Measurements from ENCODE around the gene PFN3.
A peak's percentile ranks its signal among the peaks of the same experiment; 100 is the strongest.
"Not testable (repeated sequence)": the region's sequence is repeated elsewhere in the genome, so short reads cannot be mapped to it uniquely, and the experiment has no call there.

PFN3 gene

DNA sequence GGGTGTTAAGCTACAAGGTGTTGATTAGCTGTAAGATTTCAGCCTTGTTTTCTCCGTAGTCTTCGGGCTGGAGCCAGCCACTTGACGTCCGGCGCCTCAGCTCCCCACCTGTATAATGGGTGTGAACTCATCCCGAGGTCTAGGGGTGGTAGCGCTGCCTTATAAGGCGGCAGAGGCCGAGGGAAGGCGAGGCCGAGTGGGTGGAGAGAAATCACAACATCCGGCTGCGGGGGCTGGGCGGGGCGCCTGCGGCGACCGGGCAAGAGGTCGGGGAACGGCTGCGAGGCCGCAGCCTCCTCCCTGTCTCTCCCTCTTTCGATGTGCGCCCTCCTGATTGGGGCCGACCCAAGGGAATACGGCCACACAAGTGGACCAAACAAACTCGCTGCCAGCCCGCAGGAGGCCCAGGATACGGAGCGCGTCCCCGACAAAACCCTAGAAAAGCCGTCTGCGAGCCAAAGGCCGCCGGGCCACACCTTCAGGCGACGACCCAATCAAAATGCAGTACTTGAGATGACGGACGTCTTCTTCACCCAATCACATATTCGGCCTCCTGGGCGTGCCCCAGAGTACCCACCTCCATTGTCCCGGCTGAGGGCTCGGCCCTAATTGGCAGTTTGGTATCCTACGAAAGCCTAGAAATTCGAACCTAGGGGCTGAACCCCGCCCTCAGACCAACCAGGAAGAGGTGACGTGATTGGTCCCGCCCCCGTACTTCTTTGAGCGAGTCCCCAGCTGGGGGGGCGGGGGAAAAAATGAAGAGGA, 25.5 kb upstream of the PFN3 start:
- peak; percentile 100 for DNase-seq (ENCODE audit: low read depth, low spot score)

DNA sequence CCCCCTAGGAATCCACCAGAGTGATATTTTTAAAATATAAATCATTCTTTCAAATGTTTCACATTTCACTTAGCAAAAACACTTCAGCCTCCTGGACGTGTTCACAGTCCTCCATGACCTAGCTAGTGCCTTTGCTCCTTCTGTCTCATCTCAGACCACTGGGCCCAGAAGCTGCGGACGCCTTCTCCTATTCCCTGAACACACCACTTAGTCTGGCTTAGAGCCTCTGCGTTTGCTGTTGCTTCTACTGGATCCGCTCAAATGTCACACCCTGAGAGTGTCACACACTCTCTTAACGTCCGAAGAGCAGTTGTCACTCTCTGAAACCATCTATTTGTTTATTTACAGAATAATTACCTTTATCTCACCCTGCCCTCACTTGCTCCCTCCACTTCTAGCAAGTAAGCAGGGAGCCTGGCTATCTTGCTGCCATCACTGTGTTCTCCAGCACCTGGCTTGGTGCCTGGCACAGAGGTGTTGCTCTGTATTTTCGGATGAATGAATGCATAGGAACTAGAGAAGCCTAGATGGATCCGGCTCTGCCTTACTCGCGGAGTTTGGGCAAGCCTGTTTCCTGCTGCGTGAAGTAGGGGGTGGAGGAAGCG, 24.8 kb upstream of the PFN3 start:
- DNase-seq (ENCODE audit: low read depth, low spot score) = no peak

DNA sequence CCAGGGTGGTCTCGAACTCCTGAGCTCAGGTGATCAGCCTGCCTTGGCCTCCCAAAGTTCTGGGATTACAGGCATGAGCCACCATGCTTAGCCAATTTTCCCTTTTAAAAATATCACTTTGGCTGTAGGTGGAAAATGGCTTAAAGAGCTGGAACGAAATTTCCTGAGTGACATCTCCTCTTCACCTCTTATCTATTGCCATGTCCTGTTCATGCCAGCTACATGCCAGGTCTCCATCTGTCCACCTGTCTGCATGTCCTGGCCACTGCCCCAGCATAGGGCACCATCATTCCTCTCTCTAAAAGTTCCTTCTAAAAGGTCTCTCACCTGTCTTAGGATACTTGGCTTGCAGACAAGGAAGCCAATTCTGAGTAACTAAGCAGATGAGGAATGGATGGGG, 23.2 kb upstream of the PFN3 start:
- no peak for DNase-seq (ENCODE audit: low read depth, low spot score)

DNA sequence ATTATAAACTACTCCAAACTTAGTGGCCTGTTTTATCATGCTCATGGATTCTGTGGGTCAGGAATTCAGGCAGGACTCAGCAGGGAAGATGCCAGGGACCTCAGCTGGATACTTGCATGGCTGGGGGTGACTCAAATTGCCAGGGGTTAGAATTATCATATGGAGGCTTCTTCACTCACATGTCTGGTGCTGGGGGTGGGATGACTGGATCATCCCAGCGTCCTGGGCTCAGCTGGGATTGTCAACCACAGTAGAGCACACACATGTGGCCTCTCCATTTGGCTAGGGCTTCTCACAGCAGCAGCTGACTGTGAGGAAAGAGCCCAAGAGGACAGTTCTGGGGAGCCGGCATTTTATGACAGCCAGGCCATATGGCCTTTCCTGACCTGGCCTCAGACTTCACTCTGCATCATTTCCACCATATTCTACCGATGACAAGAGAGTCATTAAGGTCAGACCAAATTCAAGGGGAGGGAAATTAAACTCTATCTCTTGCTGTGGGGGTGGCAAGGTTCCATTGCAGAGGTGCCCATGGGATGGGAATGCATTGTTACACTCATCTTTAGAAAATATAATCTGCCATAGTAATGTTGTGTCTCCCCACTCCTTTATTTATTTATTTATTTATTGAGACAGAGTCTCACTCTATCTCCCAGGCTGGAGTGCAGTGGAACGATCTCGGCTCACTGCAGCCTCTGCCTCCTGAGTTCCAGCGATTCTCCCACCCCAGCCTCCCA, 20.8 kb upstream of the PFN3 start:
- DNase-seq (ENCODE audit: low read depth, low spot score) = no peak

DNA sequence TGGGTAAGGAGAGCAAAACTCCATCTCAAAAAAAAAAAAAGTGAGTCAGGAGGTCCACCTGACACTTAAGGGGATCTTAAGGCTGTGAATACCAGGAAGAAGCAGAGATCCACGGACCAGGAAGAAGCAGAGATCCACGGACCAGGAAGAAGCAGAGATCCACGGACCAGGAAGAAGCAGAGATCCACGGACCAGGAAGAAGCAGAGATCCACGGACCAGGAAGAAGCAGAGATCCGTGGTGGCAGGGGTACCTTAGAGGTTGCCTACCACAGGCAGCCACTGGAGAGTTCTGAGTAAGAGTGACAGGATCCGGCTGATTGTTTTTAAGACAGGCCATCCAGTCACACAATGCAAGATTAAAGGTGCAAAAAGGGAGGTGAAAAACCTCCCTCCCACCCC, 20.0 kb upstream of the PFN3 start:
- not testable (repeated sequence) for DNase-seq (ENCODE audit: low read depth, low spot score)

DNA sequence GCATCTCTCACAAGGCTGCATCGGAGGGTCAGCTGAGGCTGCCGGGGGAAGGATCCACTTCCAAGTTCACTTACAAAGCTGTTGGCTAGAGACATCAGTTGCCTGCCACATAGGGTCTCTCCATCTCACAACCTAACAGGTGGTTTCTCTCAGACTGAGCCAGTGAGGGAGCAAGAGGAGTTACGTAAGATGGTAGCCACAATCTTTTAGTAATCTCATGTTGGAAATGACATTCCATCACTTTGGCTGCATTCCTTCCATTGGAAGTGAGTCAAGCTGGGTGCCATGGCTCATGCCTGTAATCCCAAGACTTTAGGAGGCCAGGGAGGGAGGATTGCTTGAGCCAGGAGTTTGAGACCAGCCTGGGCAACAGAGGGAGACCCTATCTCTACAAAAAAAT, 18.6 kb upstream of the PFN3 start:
- no peak for DNase-seq (ENCODE audit: low read depth, low spot score)

DNA sequence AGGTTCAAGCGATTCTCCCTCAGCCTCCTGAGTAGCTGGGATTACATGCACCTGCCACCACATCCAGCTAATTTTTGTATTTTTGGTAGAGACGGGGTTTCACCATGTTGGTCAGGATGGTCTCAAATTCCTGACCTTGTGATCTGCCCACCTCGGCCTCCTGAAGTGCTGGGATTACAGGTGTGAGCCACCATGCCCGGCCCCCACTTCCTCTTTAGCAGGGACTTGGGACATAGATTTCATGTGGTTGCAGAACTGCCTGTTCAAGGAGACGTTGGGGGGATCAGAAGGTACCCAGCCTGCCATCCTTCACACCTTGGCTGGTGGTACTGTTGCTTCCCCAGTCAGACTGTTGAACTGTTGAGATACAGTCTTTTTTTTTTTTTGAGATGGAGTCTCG, 16.6 kb upstream of the PFN3 start:
- not testable (repeated sequence) for DNase-seq (ENCODE audit: low read depth, low spot score)

DNA sequence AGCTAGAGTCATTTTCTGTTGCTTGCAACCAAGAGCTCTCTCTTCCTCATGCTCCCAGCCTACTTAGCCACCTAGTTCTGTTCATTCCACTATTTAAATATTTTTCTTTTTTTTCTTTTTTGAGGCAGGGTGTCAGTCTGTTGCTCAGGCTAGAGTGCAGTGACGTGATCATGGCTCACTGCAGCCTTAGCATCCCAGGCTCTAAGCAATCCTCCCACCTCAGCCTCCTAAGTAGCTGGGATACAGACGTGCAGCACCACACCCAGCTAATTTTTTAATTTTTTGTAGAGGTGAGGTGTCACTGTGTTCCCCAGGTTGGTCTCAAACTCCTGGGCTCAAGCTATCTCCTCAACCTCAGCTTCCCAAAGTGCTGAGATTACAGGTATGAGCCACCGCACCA, 14.0 kb upstream of the PFN3 start:
- no peak for DNase-seq (ENCODE audit: low read depth, low spot score)

DNA sequence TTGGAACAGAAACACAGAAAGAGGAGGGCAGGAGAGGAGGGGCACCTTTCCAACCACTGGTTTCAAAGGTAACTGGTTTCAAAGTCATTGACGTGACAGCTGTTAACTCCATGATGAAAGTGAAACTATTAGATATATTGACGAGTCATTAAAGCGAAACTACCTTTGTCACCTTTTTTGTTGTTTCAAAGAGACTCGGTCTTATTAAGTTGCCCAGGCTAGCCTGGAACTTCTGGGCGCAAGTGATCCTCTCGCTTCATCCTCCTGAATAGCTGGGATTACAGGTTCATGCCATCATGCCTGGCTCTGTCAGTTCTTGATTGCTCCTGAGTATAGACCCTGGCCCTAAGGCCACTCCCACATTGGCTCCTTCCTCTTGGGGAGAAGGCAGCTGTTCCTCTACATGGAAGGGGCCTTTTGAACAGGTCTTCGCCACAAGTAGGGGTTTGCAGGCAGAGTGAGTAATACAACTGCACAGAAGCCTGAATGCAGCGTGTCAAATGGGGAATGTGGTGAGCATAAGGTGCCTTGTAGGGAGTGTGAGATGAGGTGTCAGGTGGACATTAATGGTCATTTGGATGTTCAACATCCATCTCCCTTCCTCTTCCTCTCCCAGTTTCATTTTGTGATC, 12.3 kb upstream of the PFN3 start:
- DNase-seq (ENCODE audit: low read depth, low spot score) = no peak

DNA sequence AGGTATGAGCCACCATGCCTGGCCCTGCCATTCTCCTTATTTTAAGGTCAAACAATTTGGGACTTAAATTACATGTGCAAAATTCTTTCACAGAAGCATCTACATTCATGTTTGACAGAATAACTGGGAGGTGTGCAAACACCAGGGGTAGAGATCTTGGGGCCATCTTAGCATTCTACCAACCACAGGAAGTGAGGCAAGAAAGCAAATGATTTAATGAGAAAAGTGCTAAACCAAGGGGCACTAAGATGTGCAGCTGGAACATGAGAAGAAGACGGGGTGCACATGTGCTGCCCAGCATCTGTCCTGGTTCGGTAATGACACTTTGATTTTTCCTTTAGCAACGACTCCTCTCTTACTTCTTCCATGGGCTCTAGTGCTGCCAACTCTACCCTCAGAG, 10.1 kb upstream of the PFN3 start:
- DNase-seq (ENCODE audit: low read depth, low spot score) = no peak

DNA sequence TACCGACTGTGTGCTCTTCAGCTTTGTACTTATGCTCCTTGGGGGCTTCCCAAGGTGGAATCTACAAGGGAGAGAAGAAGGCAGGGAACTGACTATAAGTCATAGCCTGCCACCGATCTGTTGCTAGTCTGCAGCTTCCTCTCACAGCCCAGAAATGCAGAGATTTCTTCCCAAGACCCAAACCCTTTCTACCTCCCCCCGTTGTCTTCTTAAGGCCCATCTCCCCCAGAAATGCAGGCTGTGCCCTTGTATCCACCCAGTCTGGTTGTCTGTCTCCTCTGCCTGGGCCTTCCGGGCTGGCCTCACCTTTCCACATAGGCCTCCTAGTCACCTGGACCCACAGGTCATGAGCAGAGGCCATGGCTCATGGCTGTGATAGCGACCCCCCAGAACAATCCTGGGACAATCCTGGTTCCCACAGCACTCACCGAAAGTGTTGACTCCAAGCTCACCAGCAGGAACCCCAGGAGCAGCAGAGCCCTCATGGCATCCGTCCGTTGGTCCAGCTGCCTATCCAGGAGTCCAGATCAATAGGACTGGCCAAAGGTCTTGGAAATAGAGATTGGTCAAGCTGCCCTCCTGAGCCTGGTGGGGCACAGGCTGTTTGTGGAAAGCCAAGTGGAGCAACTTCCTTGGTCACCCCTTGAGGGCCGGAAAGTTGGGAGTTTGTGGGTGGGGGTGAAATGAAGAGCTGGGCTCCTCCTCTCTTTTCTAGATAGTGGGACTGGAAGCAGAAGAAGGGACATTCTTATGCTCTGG, 8.8 kb upstream of the PFN3 start, which contains the start of gene F12:
Gene F12, minus strand, starts transcription at position 522 of the 759 bp plus-strand sequence. Its CDS starts 37 bp downstream, at position 485.
- no peak for DNase-seq (ENCODE audit: low read depth, low spot score)

DNA sequence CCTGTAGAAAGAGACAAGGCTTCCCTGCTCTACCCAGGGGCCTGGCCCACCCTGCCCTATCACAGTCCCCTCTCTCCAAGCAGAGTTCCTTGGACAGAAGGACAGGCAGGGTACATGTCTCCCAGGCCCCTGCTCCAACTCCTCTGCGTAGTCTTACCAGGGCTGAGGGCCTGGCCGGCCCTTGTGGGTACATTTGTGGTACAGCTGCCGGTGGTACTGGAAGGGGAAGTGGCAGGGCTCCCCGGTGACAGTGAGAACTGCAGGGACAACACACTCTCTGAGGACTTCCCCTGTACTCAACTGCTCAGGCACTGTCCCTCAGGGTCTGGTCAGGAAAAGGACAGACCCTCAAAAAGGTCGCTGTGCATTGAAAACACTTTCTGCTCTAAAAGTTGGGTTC, 5.3 kb upstream of the PFN3 start:
- no peak for DNase-seq (ENCODE audit: low read depth, low spot score)

DNA sequence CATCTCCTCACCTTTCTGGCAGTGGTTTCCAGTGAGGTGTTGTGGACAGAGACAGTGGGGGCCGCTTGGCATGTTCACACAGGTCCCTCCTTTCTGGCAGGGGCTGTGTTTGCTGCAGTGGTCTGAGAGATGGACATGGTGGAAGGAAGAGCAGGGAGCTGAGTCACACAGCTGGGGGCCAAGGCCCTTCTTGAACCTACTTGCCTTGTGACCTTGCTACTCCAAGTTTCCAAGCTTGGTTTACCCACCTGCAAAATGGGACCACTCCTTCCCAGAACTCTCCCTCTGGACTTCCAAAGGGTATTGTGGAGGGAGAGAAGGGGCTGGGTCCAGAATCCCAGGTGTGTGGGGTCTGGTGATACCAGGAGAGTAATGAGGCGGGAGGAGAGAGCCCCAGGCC, 4.9 kb upstream of the PFN3 start:
- no peak for DNase-seq (ENCODE audit: low read depth, low spot score)

DNA sequence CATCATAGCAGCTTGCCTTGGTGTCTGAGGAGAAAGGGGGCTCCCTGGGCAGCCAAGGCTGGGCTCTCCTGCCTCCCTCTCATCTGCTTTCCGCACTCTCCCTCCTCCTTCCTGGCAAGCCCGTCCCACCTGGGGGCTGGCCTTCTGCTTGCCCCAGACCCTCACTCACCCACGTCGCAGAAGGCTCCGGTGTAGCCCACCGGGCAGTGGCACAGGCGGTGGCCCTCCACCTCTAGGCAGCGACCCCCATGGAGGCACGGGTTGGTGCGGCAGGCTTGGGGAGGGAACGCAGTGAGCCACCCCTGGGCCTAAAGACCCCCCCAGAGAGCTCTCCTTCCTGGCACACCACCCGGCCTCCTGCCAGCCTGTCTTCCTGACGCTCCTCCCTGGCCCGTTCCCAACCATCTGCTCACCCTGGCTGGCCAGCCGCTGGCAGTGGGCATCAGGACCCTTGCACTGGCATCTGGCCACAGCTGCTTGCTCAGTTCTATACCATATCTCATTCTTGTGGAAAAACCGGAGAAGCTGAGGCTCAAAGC, 4.2 kb upstream of the PFN3 start:
- DNase-seq (ENCODE audit: low read depth, low spot score) = no peak

DNA sequence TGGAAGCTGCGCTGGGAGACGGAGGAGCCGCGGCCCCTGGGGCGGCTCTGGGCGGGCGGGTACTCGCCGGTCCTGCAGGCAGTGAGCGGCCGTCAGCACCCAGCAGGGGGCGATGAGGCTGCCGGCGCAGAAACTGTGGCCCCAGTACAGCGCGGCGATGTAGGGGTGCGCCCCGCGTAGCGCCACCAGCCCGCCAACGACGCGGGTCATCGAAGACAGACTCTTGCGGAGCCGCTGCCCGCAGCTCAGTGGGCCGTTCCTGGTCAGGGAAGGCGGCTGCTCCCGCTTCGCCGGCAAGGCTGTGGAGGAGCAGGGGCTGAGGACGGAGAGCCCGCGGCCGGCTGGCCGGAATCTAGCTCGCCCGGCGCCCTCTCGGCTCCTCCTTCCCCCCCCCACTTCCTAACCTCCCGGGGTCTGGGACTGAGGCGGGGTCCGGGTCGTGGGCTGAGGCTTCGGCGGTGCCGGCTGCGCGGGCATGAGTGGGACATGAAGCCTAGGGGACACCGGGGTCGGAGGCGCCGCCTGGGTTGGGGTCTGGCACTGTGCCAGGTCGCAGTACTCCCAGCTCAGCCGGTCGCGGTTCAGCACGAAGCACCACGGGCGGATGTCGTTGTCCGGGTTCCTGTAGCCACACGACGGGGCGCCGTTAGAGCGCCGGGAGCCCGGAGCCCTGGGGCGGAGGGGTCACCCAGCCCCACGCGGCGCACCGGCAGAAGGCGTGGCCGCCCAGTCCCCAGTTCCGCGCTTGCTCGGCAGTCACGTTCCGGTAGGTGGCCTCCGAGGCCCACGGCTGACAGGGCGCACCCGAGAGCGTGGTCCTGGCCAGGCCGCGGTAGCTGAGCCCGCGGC, 3.6 kb upstream of the PFN3 start:
- DNase-seq (ENCODE audit: low read depth, low spot score) = no peak

DNA sequence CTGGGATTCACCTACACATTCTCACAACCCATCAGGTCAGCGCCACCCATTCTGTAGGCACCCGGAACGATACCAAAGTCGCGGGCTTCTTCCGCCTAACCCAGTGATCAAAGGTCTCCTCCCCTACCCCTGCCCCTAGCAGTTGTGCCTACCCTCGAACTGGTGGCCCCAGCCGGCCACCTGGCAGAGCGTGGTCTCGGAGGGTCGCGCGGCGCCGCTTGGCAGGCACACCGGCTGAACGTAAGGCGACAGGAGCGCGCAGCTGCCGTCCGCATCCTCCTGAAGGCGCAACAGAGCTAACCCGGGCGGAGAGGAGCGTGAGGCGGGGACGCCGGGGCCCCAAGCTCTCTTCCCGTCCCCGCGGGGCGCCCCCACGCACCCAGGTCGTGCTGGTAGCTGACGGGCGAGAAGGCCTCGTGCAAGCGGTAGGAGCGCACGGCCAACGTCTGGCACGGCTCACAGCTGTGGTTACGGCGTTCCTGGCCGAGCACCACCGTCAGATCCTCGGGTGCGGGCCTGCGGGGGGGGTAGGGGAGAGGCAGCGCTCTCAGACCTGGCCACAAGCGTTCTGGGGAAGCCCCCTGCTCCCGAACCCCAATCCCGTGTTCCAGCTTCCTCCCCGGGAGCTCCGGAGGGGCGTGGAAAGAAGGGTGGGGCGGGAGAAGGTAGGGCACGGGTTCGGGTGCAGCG, 2.8 kb upstream of the PFN3 start:
- DNase-seq (ENCODE audit: low read depth, low spot score) = no peak

DNA sequence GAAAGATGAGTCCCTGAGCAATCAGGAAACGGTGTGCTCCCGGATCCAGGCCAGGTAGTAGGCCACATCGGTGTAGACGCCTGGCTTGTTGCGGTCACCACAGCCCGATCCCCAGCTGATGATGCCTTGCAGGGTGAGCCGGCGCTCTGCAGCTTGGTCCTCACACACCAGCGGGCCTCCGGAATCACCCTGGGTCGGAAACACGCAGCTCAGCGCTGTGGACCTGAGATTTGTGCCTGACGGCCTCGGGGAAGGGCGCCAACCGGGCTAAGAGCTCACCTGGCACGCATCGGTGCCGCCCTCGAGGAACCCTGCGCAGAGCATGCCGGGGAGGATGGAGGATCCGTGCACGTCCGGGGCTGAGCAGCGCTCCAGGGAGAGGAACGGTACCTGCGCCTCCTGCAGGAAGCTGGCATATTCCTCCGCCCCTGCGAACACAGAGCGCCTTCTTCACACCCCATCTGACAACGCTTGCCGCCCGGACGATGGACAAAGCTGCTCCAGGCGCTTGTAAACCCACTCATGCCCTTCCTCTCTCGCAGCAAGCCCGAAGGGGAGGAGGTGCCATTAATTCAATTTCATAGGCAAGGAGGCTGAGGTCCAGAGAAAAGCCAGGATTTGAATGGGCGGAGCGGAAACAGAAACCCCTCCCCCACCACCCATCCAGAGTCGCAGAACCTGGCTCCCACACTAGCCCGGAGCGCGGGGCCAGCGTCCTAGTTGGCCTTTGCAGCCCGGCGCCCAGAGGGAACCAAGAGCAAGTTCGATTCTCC, 2.0 kb upstream of the PFN3 start:
- DNase-seq (ENCODE audit: low read depth, low spot score) = no peak

DNA sequence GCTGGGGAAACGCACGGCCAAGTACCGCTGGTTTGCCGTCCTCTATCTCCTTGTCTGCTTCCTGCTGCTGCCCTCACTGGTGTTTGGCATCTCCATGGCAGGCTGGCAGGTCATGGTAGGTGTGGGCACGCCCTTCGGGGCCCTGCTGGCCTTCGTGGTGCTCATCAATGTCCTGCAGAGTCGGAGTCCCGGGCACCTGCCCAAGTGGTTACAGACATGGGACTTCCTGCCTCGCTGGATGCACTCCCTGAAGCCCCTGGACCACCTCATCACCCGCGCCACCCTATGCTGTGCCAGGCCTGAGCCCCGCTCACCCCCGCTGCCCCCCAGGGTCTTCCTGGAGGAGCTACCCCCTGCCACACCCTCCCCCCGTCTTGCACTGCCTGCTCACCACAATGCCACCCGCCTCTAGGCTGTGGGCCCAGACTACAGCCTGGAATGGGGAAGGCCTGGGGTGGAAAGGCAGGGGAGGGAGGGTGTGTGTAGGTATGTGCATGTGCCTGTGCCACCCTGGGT, 2.5 kb downstream of the PFN3 start:
- DNase-seq (ENCODE audit: low read depth, low spot score) = no peak

DNA sequence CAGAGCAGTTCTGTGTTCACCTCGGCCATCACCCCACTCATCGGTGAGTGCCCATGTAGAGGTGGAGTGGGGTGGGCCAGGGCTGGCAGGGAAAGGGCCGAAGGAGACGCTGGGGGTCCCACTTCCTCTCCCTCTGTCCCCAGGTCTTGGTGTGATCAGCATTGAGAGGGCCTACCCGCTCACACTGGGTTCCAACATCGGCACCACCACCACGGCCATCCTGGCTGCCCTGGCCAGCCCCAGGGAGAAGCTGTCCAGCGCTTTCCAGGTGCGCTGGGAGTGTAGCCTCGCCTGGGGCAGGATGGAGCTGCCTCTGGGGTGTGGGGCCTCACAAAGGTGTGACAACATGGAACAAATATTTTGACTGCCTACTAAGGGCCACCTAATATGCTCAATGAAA, 3.7 kb downstream of the PFN3 start:
- no peak for DNase-seq (ENCODE audit: low read depth, low spot score)
